GM19099 (cell line): ENCODE results near the gene EPS8.

Experiments
- POLR2A ChIP-seq: IDR thresholded peaks from 3 replicates; pipeline ENCODE4 v1.6.1; 2011; ENCODE audit warnings: low read depth; ENCODE audit not compliant: insufficient read length; ENCODE audit errors: extremely low read depth

EPS8 gene

DNA sequence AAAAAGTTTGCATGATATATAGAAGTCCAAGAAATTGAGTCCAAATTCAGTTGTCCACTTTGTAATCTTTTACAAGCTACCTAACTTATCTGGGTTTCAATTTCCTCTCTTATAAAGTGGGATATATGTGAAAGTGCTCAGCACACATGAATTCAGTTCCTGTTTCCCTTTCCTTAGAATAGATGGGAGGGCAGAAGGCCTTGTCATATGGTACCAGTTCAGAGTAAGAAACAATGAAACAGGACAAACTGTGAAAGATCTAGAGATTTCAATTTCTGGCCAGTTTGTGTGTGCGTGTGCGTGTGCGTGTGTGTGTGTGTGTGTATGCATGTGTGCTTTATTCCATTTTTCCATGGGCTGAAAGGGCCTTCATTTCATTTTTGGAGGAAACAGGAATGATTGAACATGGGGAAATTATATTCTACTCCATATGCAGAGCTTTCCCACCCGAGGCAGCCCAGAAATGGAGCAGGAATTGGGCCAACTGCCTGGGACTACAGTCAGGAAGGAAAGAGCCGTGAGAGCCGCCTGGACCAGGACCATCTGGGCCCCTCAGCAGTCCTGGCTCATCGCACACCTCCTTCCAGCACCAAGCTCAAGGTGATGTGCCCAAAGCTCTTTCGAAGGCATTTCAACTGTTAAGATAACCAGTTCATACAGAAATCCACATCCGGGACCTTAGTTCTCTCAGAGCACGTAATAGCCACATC lies 183.2 kb downstream of the EPS8 start:
- TF ChIP-seq POLR2A: no peak

DNA sequence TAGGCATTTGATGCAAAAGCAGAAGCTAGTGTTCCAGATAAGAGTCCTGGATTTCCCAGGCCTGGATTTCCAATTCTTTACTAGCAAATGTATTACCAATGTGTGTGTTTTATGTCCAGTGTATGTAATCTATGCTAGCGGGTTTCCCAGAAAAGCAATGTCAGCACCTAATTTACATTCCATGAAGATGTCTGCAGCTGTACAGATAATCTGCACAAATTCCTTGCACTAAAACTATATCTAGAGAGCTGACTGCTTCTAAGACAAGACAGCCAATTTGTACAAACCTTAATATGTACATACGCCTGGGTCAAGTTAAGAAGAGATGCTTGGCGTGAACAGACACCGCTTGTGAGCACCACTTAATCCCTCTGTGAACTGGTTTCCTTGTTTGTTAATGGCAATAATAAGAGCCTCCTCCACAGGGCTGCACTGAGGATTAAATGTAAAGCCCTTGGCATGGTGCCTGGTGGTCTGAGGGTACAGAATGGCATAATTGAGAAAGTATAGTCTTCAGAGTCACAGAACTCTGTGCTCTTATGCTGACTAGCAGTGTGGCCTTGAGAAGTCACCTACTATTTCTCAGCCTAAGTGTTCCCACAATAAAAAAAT lies 185.6 kb downstream of the EPS8 start:
- TF ChIP-seq POLR2A: no peak

DNA sequence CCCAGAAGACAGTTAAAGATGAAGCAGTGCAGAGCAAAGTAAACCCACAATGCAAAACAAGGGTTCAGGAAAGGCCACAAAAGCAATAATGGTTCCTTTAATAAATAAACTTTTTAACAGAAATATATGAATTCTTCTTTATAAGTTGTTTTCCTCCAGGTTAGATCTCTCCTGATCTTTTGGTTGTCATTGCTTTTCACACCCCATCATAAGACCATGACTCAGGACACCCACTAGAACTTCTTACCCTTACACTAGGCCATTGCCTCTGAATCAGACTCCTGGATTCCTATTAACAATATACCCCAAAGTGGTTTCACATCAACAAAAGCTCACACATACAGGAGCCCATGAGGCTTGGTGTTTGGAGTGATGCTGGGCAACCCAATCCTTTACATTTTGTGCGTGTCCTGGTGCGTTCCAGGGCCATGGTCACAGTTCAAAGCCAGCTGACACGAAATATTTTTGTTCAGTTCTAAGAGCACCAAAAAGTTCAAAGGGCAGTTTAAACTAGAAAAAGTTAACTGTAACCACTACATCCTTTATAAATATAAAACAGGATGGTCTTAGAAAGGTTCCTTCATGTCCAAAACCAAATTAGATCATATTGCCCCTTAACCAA lies 187.0 kb downstream of the EPS8 start:
- TF ChIP-seq POLR2A: no peak

DNA sequence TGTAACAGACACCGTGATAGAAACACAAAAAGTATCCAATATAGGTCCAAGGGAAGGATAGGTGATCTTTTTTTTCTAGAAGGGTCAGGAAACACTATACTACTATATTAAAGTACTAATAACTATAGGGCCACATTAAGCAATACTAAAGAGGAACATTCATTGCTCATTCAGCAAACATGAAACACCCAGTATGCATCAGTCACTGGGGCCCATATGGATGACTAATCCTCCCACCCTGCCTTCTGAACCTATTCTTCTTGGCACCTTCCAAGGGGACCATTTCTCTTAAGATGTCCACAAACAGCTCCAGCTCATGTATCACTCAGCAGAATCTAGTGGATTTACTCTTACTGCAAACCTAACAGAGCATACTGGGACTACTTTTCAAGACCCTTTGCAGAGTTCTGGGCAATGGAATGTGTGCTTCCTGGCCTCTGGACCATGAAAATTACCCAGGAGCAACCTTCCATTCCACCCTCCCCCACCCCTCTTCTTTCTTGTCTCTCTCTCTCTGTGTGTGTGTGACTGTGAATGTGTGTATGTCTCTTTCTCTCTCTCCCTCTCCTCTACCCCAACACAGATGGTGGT lies 187.9 kb downstream of the EPS8 start:
- no peak for TF ChIP-seq POLR2A

DNA sequence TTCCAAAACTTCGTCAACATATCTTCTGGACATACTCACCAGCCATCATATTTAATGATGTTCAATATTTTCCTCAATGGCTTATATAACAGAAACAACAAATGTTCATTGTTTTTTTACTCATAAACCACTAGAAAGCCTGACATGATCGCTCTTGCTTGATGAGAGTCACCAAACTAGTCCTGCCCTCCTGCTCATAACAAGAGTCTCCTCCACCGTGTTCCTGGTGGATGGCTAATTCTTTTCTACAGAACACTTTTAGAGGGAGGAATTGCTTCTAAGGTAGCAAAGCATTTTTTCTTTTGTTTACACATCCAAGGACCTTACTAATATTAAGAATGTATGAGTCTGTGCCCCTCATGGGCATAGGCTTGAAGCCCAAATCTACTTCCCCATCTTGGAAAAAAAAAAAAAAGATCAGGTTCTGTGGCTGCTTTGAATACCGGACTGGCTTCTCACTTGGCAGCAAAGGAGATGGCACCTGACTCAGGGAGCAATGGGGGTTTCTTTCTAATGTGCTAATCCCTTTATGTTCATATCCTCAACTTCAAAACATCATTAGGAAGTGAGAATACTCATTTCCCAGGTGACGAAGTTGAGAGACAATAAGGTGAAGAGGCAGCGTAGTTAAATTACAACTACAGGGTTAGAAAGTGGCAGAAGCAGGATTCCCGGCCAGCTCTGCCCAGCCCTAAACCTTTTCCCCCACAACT lies 188.8 kb downstream of the EPS8 start:
- TF ChIP-seq POLR2A: no peak

DNA sequence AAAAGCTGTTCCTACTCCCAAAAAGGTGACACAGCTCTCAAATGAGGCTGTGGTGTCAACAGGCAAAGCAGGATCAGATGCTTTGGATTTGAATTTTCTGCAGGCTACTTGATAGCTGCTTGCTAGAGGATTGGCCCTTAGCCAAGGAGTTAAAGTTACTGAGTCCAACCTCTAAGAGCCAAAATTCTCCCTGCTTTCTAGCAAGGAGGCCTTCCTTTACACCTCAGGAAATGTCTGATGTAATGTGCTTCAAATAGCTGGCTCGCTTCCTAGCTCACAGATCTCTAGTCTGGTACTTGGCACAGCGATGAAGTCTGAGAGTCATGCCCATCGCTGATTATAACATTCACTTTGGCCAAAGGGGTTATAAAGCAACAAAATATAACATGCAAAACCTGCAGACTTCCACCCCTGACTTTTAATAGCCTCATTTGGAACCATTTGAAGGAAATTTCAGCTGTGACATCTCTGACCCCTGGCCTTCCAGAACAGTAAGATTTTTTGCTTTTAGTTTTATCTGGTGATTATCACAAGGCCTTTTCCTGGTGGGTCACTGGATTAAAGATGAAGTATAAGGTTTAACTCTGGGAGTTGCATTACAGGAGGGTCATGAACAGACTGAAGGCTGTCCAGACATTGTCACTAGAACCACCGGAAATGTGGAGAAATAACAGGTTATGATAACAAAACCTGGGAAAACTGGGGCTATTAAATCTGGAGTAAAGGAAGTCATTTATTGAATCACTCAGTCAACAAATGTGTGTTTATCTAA lies 189.7 kb downstream of the EPS8 start:
- TF ChIP-seq POLR2A: no peak

DNA sequence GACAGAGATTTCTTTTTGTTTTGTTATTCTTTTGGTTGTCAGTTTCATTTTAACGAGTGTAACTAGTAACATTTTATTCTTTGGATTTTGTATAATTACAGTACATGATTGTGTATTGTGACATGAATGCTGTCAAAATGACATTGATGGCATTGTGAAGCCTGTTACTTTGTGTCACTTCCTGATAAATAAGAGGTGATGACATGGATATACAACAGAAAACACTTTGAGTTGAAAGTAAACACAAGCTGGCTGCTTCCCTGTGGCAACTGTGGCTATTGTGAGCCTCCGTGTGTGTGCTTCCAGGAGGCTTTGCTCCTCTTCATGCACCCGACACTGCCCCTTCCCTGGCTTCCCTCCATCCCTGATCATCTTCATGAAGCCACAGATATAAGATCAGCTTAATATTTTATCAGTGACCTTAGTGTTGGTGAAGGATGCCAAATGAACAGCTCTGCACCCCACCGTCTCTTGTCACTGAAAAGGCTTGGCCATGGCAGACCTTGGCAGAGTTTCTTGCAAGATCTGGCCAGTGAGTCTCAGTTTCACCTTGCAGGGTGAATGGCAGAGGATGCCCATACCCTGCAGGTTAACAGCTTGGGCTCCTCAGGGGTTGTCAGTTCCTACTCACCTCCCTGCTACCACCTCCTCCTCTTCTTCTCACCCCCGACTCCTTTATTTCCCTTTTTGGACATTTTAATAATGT lies 191.9 kb downstream of the EPS8 start:
- TF ChIP-seq POLR2A: no peak

DNA sequence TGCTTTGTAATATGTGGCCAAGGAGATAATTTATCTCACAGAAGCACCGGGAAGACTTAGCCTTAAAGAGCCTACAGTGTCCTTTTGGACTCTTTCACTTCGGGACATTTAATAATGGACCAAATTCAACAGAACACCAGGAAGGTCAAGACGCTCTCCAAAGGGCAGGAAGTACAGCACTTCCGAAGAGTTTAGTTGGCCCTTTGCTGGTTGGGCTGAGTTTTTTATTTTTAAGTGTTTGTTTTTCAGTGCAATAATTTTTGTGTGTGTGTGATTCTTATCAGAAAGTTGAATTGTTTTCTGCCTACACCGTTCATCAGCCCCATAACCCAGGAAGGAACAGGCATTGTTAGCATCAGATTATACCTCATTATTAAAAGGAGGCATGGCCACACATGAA lies 193.0 kb downstream of the EPS8 start:
- TF ChIP-seq POLR2A: no peak

DNA sequence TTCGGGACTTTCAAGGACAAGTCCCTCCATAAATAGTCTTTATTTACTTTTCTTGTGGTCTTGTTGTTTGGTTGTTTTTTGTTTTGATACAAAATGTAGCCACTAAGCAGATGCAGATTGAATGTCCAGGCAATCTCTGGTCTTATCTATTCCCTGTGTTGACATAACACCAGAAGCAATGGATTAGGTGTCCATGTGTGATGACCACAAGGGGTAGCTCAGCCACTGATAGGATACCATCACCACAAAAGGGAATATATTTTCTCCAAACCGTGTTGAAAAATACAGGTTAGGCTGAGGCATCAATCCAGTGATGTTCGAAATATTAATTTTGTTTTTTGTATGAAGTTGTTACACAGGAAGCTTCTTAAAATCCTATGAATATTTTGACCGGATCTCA lies 196.3 kb downstream of the EPS8 start:
- no peak for TF ChIP-seq POLR2A

DNA sequence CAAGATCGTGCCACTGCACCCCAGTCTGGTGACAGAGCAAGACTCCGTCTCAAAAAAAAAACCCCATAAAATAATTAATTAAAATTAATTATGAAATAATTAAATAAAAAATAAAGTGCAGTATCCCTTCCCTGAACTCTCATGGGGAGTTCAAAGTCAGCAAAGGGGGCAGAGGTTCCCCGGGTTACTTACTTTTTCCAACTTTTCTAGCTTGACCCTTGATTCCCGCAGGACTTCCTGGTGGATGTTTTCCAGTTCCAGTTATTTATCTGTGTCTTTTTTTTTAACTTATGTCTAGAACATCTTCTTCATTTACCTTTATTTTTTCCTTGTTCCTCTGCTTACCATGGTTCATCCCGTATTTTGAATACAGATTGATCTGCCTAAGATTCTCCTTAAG lies 197.4 kb downstream of the EPS8 start:
- TF ChIP-seq POLR2A: no peak

DNA sequence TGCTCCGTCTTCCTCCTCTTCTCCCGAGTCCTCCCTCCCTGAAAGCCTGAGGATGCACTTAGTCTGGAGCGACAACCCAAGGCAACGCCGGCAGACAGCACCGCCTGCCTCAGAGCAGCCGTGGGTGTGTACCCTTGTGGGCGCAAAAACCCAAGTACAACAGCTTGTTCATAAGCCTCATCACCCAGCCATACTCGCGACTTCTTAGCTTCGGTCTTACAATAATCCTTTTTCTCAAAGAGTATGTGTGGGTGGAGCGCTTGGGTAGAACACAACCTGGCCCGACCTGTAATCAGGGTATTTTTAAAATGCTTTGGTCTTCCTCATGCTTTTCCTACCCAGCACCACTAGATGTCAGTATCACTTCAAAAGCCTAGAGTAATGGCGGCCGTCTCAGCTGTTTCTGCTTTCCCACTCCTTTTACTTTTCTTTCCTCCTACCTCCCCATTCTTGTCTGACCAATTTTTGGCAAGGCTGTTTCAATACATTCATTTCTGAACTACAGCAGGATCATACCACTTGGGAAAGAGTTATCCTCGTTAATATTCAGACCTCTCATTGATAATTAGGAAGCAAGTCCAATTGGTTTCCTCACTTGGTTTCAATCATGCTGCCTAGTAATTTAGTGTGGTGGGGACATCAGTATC lies 198.9 kb downstream of the EPS8 start:
- no peak for TF ChIP-seq POLR2A

DNA sequence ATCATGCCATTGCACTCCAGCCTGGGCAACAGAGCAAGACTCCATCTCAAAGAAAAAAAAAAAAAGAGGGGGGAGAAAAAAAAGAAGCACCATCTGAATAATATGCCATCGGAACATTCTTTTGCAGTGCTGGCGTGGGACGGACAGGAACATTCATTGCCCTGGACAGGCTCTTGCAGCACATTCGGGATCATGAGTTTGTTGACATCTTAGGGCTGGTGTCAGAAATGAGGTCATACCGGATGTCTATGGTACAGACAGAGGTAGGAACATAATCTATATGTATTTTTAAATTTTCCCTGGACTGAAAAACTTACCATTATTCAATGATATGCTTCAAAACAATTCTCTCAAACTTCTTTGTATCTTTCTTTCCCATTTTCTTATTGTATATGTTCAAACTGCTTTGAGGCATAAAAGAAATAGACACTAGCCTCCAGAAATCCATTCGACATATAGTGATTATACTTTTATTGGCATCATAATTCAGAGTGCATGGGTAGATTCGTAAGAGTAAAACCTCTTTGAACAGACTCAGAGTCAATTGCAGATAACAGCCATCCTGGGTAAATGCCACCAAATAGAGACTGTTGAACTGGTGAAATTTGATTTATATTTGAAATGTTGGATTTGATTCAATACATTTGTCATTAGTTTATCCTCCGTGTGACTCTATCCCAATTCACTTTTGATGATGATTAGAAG lies 199.7 kb downstream of the EPS8 start:
- no peak for TF ChIP-seq POLR2A
